ENCODE results near the gene AKT1.
A peak's percentile ranks its signal among the peaks of the same experiment; 100 is the strongest.

The AKT1 gene

DNA sequence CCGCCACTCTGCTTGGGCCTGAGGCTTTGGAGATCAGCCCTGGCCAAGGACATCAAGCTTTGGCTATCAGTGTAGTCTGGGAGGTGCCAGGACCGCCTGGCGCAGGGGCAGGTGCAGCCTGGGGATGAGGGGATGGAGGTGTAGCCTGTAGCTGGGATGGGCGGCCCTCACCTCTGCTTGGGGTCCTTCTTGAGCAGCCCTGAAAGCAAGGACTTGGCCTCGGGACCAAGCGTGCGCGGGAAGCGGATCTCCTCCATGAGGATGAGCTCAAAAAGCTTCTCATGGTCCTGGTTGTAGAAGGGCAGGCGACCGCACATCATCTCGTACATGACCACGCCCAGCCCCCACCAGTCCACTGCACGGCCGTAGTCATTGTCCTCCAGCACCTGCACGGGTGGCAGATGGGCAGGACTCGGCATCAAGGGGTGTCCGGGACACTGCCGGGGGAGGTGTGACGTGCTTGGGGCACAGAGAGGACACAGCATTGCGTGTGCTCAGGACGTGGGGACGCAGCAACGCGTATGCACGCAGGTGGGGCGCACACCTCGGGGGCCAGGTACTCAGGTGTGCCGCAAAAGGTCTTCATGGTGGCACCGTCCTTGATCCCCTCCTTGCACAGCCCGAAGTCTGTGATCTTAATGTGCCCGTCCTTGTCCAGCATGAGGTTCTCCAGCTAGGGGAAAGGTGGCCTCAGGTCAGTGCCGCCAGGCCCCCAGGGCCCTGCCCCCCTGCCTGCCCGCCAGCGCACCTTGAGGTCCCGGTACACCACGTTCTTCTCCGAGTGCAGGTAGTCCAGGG lies 22.6 kb downstream of the AKT1 start:
- DNase-seq (ENCODE audit: low read depth in 2 of 2), result no peak
- no peak for TF ChIP-seq CTCF (IDR thresholded peaks at IDR 0.05; ENCODE audit: low read depth, low read length)
- no peak overlapping the region for H3K4me3 ChIP-seq (replicated peaks in 1 of 2; ENCODE audit: low read depth in 2 of 2, low read length in 2 of 2)

DNA sequence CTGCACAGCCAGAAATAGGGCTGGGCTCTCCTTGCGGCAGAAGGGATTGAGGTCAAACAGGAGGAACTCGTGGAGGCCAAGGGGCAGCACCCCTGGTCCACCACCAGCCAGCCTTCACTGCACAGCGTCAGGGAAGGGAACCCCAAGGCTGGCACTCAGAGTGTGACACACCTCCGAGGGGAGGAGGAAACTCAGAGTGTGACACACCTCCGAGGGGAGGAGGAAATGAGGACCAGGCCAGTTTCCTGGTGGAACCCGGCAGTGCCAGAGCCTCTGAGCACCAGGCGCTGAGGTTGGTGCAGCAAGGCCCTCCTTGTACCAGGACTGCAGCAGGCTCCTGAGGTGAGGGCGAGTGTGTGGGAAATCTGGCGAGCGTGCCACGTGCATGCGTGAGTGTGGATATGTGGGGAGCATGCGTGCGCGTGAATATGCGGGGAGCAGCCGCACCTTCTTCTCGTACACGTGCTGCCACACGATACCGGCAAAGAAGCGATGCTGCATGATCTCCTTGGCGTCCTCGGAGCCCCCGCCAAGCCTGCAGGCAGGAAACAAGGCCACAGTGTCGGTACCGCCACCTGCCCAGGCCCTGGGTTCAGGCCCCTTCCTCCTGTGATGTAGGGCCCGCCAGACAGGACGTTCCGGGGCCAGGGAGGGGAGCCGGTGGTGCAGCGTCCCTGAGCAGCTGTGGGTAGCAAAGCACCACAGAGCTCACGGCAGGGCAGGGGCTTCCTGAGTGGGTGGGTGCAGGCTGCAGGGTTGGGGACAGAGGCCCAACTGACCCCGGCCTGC lies 23.4 kb downstream of the AKT1 start:
- no peak for TF ChIP-seq CTCF (IDR thresholded peaks at IDR 0.05; ENCODE audit: low read depth, low read length)
- no peak overlapping the region for H3K4me3 ChIP-seq (replicated peaks in 1 of 2; ENCODE audit: low read depth in 2 of 2, low read length in 2 of 2)
- DNase-seq (ENCODE audit: low read depth in 2 of 2), result no peak

DNA sequence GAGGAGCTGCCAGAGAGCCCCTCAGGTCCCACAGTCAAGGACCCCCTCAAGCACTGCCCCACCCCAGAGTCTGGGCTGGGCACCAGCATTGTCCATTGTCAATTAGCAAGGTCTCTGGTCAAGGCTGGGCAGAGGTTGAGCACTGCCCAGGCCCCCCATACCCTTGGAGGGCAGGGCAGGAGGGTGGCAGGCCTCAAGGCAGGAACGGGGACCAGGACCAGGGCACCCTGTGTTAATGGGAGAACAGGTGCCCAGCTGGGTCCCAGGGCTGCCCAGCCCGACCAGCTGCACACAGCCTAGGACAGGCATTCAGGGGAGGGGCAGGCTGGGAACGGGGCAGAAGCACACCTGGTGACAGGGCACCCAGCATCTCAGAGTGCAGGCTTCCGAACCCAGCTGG lies 24.2 kb downstream of the AKT1 start:
- no peak overlapping the region for H3K4me3 ChIP-seq (replicated peaks in 1 of 2; ENCODE audit: low read depth in 2 of 2, low read length in 2 of 2)
- no peak for DNase-seq (ENCODE audit: low read depth in 2 of 2)
- TF ChIP-seq CTCF (IDR thresholded peaks at IDR 0.05; ENCODE audit: low read depth, low read length), result no peak

DNA sequence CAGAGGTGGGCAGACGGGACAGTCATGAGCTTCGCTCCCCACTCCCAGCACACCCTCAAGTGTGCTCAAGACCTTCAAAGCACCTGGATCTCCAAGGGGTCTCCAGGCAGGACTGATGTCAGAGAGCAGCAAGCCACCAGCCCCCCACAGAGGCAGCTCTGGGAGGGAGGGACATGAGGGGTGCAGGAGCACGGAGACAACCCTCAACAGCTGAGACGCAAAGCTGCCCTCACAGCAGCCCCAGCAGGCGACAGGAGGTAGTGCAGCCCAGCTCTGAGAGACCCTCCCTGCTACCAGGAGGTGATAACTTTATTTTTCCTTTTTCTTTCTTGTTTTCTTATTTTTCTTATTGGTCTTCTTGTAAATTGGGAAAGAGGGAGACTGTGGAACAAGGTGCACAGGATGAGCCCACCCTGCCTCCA lies 24.7 kb downstream of the AKT1 start:
- peak; percentile 84 for TF ChIP-seq CTCF (IDR thresholded peaks at IDR 0.05; ENCODE audit: low read depth, low read length)
- H3K4me3 ChIP-seq (replicated peaks in 1 of 2; ENCODE audit: low read depth in 2 of 2, low read length in 2 of 2), result no peak overlapping the region
- DNase-seq (ENCODE audit: low read depth in 2 of 2), result peak in 1 of 2 donors; percentile 26

- H3K4me3 ChIP-seq (replicated peaks in 1 of 2; ENCODE audit: low read depth in 2 of 2, low read length in 2 of 2), result no peak overlapping the region
- no peak for DNase-seq (ENCODE audit: low read depth in 2 of 2)
- TF ChIP-seq CTCF (IDR thresholded peaks at IDR 0.05; ENCODE audit: low read depth, low read length), result no peak
Observed at GRCh38 chr14:104770072-104770579, 25.4 kb downstream of the AKT1 start.

DNA sequence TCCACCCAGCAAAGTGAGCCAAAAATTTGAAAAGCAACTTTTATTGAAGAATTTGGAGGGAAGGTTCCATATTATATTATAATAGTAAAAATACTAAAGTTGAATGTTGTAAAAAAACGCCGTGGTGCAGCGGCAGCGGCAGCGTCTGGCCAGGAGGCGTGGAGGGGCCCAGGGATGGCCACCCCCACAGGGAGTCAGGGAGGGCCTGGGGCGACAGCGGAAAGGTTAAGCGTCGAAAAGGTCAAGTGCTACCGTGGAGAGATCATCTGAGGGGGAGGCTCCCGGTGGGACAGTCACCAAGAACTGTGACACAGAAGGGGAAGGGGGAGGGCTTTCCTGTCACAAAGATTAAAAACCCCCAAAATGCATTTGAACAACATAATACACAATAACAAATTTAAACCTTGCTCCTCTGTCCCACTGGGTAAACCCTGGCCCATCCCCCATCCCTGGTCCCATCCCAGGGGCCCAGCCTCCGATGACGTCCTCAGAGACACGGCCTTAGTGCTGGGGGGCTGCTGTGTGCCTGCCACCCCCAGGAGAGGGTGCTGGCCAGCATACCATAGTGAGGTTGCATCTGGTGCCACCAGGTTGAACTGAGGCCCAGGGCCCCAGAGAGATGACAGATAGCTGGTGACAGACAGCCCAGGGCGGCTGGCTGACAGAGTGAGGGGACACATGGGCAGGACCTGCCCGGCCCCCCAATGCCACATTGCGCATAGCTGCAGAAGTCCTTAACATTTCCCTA lies 26.1 kb downstream of the AKT1 start:
- DNase-seq (ENCODE audit: low read depth in 2 of 2), result no peak
- no peak for TF ChIP-seq CTCF (IDR thresholded peaks at IDR 0.05; ENCODE audit: low read depth, low read length)
- H3K4me3 ChIP-seq (replicated peaks in 1 of 2; ENCODE audit: low read depth in 2 of 2, low read length in 2 of 2), result no peak overlapping the region

Data from cardiac fibroblast (primary cell).